Colon (tissue), 2 donors: ENCODE data around the gene EFCC1.
"Not testable (repeated sequence)": the region's sequence is repeated elsewhere in the genome, so short reads cannot be mapped to it uniquely, and the experiment has no call there.

Source experiments
- FAIRE-seq: peaks from 2 replicates; lab custom pipeline; 2012; peaks lifted over from hg19 to GRCh38; lab: Jason Lieb, UNC
- donor health status: control.
- donor health status: control.

EFCC1 gene

DNA sequence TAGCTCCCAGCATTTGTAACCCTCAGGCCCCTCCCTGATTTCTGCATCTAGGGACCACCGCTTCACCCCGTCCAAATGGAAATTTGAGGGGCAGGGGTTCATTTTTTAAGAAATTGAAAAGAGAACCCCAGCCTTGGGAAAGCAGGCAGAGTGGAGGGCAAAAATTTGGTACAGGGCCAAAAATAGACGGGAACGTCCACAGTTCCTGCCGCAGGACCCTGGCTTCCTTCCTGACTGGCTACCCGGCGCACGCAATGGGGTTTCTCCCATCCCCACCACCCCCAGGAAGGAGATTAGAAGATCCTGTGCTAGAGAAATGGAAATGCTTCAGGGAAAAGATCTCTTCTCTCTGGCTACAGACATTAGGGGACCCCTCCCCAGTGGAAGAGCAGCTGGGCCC, 80.4 kb downstream of the EFCC1 start:
- FAIRE-seq, result no peak

GRCh38 chr3:129082026-129082425, 80.9 kb downstream of the EFCC1 start:
- FAIRE-seq, result no peak

DNA sequence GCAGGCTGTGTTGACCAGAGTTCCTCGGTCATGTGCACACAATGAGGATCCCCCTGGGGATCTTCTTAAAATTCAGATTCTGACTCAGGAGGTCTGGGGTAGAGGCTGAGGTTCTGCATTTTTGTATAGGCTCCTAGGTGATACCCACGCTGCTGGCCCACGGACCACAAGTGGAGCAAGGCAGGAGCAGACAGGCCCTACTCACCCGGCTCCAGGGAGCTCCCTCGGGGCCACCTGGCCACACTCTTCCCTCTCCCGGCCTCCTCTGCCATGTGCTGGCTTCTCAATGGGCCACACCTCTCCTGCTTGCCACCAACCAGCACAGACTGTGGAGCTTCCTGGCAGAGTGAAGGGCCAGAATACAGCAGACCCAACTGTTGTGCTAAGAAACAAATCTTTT, 83.4 kb downstream of the EFCC1 start:
- FAIRE-seq, result no peak

GRCh38 chr3:129085165-129085715, 84.1 kb downstream of the EFCC1 start:
- no peak for FAIRE-seq

DNA sequence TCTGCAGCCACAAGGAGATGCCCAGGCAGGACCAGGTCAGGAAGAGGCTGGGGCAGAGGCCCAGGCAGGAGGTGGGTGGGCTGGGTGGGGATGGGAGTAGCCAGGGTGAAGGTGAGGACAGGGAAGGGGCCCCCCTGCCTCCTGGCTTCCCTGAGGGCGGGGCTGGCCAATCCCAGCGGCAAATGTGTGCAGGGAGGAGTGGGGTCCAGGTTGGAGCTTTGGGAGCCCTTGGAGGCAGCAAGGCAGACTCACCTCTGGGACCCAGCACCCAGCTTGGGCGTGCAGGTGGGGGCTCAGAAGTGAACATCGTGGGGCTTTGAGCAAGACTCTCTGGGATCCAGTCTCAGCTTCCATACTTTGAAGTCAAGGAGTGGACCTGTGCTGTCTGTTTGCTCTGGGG, 84.7 kb downstream of the EFCC1 start:
- FAIRE-seq, result no peak

- no peak for FAIRE-seq
Observed at GRCh38 chr3:129087138-129087702, 86.1 kb downstream of the EFCC1 start.

DNA sequence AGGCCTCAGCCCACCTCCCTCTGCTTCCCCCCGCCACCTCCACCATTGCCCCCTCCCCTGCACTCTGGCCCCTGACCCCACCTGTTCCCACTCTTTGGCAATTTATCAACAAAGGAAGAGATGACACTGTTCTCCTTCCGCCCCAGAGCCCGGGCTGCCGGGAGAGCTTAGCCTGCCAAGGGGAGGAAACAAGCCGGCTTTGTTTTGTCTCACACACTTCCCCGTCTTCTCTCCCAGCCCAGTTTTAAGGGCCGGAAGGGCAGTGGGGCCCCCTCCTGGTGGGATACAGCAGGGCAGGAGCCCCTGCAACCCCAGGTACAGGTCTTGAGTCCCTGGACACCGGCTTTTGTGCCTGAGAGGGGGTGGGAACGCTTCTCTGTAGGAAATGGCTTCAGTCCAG, 86.8 kb downstream of the EFCC1 start:
- not testable (repeated sequence) for FAIRE-seq

DNA sequence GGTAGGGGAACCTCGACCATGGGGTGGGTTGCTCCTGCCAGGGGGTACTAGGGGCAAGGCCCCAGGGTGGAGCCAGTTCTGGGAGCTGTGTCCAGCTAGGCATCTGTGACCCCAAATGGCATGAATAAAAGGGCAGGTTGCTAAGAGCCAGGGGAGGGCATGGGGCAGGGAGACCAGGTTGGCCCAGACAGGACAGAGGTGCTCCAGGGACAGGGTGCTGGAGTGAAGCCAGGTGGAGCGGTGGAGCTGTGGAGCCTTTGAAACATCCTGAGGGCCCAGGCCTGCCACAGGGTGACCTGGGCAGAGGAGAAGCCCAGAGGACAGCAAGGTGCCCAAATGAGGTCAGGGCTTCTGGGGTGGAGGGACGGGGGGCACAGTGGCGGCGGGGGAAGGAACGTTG, 87.2 kb downstream of the EFCC1 start:
- FAIRE-seq, result not testable (repeated sequence)
